Neural progenitor cell (in vitro differentiated cells): ENCODE measurements around the gene UHRF1. TPM values are rescaled to one million over a fixed set of nuclear protein-coding genes. Genes with fewer than 3 reads are reported as not detected.
"Not testable (repeated sequence)": the region's sequence is repeated elsewhere in the genome, so short reads cannot be mapped to it uniquely, and the experiment has no call there.

Experiments used
- DNase-seq: peaks from one replicate; pipeline ENCODE4 v3.0.0-alpha.2; 2016; ENCODE audit warnings: low spot score
- H2AFZ ChIP-seq: fragments of 200-600 bp; sonication (generic); replicated peaks from 2 replicates; pipeline ENCODE4 v1.6.1; 2016; ENCODE audit warnings: antibody characterized with exemption
- H3F3A ChIP-seq: fragments of 200-600 bp; sonication (generic); 2 replicates; pipeline ENCODE4 v1.6.1; 2016; ENCODE audit warnings: antibody characterized with exemption, low read depth
- H3K27ac ChIP-seq: fragments of 200-600 bp; sonication (generic); 2 replicates; pipeline ENCODE4 v1.5.1; 2016; ENCODE audit warnings: mild to moderate bottlenecking
- H3K27me3 ChIP-seq: fragments of 200-600 bp; sonication (generic); 2 replicates; pipeline ENCODE4 v1.6.1; 2016; ENCODE audit warnings: mild to moderate bottlenecking, moderate library complexity
- H3K36me3 ChIP-seq: fragments of 200-600 bp; sonication (generic); 2 replicates; pipeline ENCODE4 v1.5.1; 2016
- H3K4me1 ChIP-seq: fragments of 200-600 bp; sonication (generic); 2 replicates; pipeline ENCODE4 v1.6.1; 2016; ENCODE audit warnings: mixed run types
- H3K4me2 ChIP-seq: fragments of 200-600 bp; sonication (generic); 2 replicates; pipeline ENCODE4 v1.6.1; 2016
- H3K4me3 ChIP-seq: fragments of 200-600 bp; sonication (generic); 2 replicates; pipeline ENCODE4 v1.5.1; 2016
- H3K79me2 ChIP-seq: fragments of 200-600 bp; sonication (generic); 2 replicates; pipeline ENCODE4 v1.6.1; 2016; ENCODE audit warnings: low read depth
- H3K9ac ChIP-seq: fragments of 200-600 bp; sonication (generic); 2 replicates; pipeline ENCODE4 v1.6.1; 2016
- H3K9me3 ChIP-seq: fragments of 200-600 bp; sonication (generic); 2 replicates; pipeline ENCODE4 v1.5.1; 2016; ENCODE audit warnings: low read depth
- H4K20me1 ChIP-seq: fragments of 200-600 bp; sonication (generic); 2 replicates; pipeline ENCODE4 v1.6.1; 2016; ENCODE audit warnings: low read depth
- H3K27ac Mint-ChIP-seq: 3 replicates; pipeline ENCODE4 v1.8.0; 2021; ENCODE audit warnings: mixed read lengths
- H3K27me3 Mint-ChIP-seq: 2 replicates; pipeline ENCODE4 v1.8.0; 2022; ENCODE audit warnings: low read depth, mild to moderate bottlenecking, inconsistent platforms, moderate library complexity, mixed read lengths; ENCODE audit not compliant: insufficient read depth
- H3K36me3 Mint-ChIP-seq: 3 replicates; pipeline ENCODE4 v1.8.0; 2021; ENCODE audit warnings: mixed read lengths
- H3K4me1 Mint-ChIP-seq: 3 replicates; pipeline ENCODE4 v1.8.0; 2021; ENCODE audit warnings: mixed read lengths
- H3K4me3 Mint-ChIP-seq: 3 replicates; pipeline ENCODE4 v1.8.0; 2021; ENCODE audit warnings: mild to moderate bottlenecking, moderate library complexity, mixed read lengths
- H3K9me3 Mint-ChIP-seq: 3 replicates; pipeline ENCODE4 v1.8.0; 2020; ENCODE audit warnings: mixed read lengths
- CTCF ChIP-seq: fragments of 200-600 bp; sonication (generic); IDR thresholded peaks from 2 replicates; pipeline ENCODE4 v1.5.1; 2017; ENCODE audit warnings: antibody characterized with exemption, mild to moderate bottlenecking
- EZH2 ChIP-seq: fragments of 200-600 bp; sonication (generic); IDR thresholded peaks from 2 replicates; pipeline ENCODE4 v1.6.1; 2017; ENCODE audit warnings: antibody characterized with exemption, mild to moderate bottlenecking, moderate library complexity
- EZH2phosphoT487 ChIP-seq: fragments of 200-600 bp; sonication (generic); IDR thresholded peaks from 2 replicates; pipeline ENCODE4 v1.6.1; 2017; ENCODE audit warnings: antibody characterized with exemption
- total RNA-seq: library from RNA; depleted of rRNA; stranded (reverse); fragments of >200 nt; gene quantifications from 2 replicates; pipeline ENCODE4 v1.2.3, GENCODE V29; 2015; ENCODE audit warnings: low replicate concordance

UHRF1 gene
- total RNA-seq, 1 donor from 2014 or later: 34.1 TPM

- Histone ChIP-seq H3K4me1 (no peaks in the 10 kb centered on the region), H3K36me3 (peaks cover 10% of the 10 kb centered on the region), H3K27me3 (no peaks in the 10 kb centered on the region), H4K20me1 (no peaks in the 10 kb centered on the region), H3F3A (no peaks in the 10 kb centered on the region), H3K9ac (no peak overlapping the region), H3K27ac (no peak overlapping the region), H3K4me2 (no peak overlapping the region), H2AFZ (no peak overlapping the region), H3K9me3 (no peaks in the 10 kb centered on the region), H3K4me3 (no peak overlapping the region), H3K79me2 (no peaks in the 10 kb centered on the region)
- Mint-ChIP-seq H3K36me3 (peaks cover 39% of the 10 kb centered on the region), H3K4me3 (peak overlapping the region; percentile 28), H3K9me3 (no peaks in the 10 kb centered on the region), H3K27ac (no peak overlapping the region), H3K4me1 (no peaks in the 10 kb centered on the region), H3K27me3 (peaks cover 6% of the 10 kb centered on the region)
- DNase-seq: no peak
- TF ChIP-seq CTCF: no peak
- no peak for TF ChIP-seq EZH2phosphoT487
Measured at GRCh38 chr19:4951656-4952055, 42.4 kb downstream of the UHRF1 start.

GRCh38 chr19:4952945-4953344 lies 43.6 kb downstream of the UHRF1 start:
- H3K36me3 ChIP-seq: peaks cover 2% of the 10 kb centered on the region
- TF ChIP-seq CTCF (no peak), EZH2phosphoT487 (no peak), EZH2 (no peak)
- Mint-ChIP-seq H3K9me3 (no peaks in the 10 kb centered on the region), H3K27ac (no peak overlapping the region), H3K27me3 (peaks cover 6% of the 10 kb centered on the region), H3K4me3 (no peak overlapping the region), H3K4me1 (no peaks in the 10 kb centered on the region), H3K36me3 (peaks cover 36% of the 10 kb centered on the region)
- H3K9ac ChIP-seq: no peak overlapping the region
- H3K4me1 ChIP-seq: no peaks in the 10 kb centered on the region
- no peak overlapping the region for H3K4me3 ChIP-seq
- H2AFZ ChIP-seq: no peak overlapping the region
- no peaks in the 10 kb centered on the region for H3K27me3 ChIP-seq
- H3K9me3 ChIP-seq: no peaks in the 10 kb centered on the region
- no peak overlapping the region for H3K4me2 ChIP-seq
- H3K79me2 ChIP-seq: no peaks in the 10 kb centered on the region
- DNase-seq: no peak
- H3K27ac ChIP-seq: no peak overlapping the region
- no peaks in the 10 kb centered on the region for H4K20me1 ChIP-seq
- no peaks in the 10 kb centered on the region for H3F3A ChIP-seq

- H3K4me3 ChIP-seq, H3K4me2 ChIP-seq, H3K4me1 ChIP-seq, H3K27ac ChIP-seq, H3K79me2 ChIP-seq, H3K9me3 Mint-ChIP-seq, H3K9me3 ChIP-seq, H3F3A ChIP-seq, H3K27me3 Mint-ChIP-seq, H3K4me3 Mint-ChIP-seq, H3K4me1 Mint-ChIP-seq, H4K20me1 ChIP-seq, H3K9ac ChIP-seq, H3K27me3 ChIP-seq, H2AFZ ChIP-seq, H3K36me3 ChIP-seq, DNase-seq: not testable (repeated sequence)
- H3K36me3 Mint-ChIP-seq: peaks cover 34% of the 10 kb centered on the region
- H3K27ac Mint-ChIP-seq: peak overlapping the region; percentile 64
Measured at GRCh38 chr19:4954320-4955149, 45.2 kb downstream of the UHRF1 start.

- no peaks in the 10 kb centered on the region for H3F3A ChIP-seq
- no peak for TF ChIP-seq CTCF
- TF ChIP-seq EZH2: no peak
- TF ChIP-seq EZH2phosphoT487: no peak
- DNase-seq: no peak
- Mint-ChIP-seq H3K4me1 (no peaks in the 10 kb centered on the region), H3K9me3 (no peaks in the 10 kb centered on the region), H3K36me3 (peaks cover 37% of the 10 kb centered on the region), H3K27me3 (peaks cover 6% of the 10 kb centered on the region), H3K27ac (no peak overlapping the region), H3K4me3 (no peak overlapping the region)
- no peak overlapping the region for H3K4me2 ChIP-seq
- H3K27ac ChIP-seq: no peak overlapping the region
- no peak overlapping the region for H2AFZ ChIP-seq
- no peak overlapping the region for H3K4me3 ChIP-seq
- H3K27me3 ChIP-seq: no peaks in the 10 kb centered on the region
- H3K9ac ChIP-seq: no peak overlapping the region
- H3K9me3 ChIP-seq: no peaks in the 10 kb centered on the region
- no peaks in the 10 kb centered on the region for H3K36me3 ChIP-seq
- H3K4me1 ChIP-seq: no peaks in the 10 kb centered on the region
- no peaks in the 10 kb centered on the region for H4K20me1 ChIP-seq
- no peaks in the 10 kb centered on the region for H3K79me2 ChIP-seq
Measured at GRCh38 chr19:4955274-4955673, 46.0 kb downstream of the UHRF1 start.
